ENCODE measurements around the gene CIDEB. TPM values are rescaled to one million over a fixed set of nuclear protein-coding genes. Genes with fewer than 3 reads are reported as not detected.

CIDEB gene
- total RNA-seq, 2 donors from 2014 or later, result 0.97 to 3.1 TPM

- H3K4me1 ChIP-seq (ENCODE audit: control insufficient read depth, insufficient read depth, low read length), result no peaks in the 10 kb centered on the region
- peaks cover 77% of the 10 kb centered on the region for H3K27me3 Mint-ChIP-seq (ENCODE audit: insufficient read depth)
- no peaks in the 10 kb centered on the region for H3K36me3 Mint-ChIP-seq (ENCODE audit: low read depth)
- no peak for TF ChIP-seq CTCF (conservative IDR thresholded peaks at IDR 0.05)
- H3K27ac Mint-ChIP-seq, result no peak overlapping the region
- no peaks in the 10 kb centered on the region for H3K9me3 ChIP-seq (ENCODE audit: control insufficient read depth, low read length)
- no peak overlapping the region for H3K4me3 Mint-ChIP-seq
- no peak overlapping the region for H3K4me3 ChIP-seq (ENCODE audit: low read length)
- H3K9me3 Mint-ChIP-seq, result no peaks in the 10 kb centered on the region
- H3K27me3 ChIP-seq (ENCODE audit: control insufficient read depth, insufficient read depth, low read length, poor library complexity, severe bottlenecking), result peaks cover 63% of the 10 kb centered on the region
- no peak overlapping the region for H3K27ac ChIP-seq (ENCODE audit: low read depth, low read length)
- H3K36me3 ChIP-seq (ENCODE audit: control insufficient read depth, insufficient read depth, low read length), result no peaks in the 10 kb centered on the region
- WGBS, 2 experiments (ENCODE audit: insufficient coverage in 1 of 2, insufficient read length in 1 of 2), result 92 to 100% methylated on average over 3 of the region's 5 CpGs
- peak; percentile 13 for DNase-seq
- H3K9ac ChIP-seq (ENCODE audit: extremely low read depth, low read length, poor library complexity, severe bottlenecking), result no peak overlapping the region
- no peaks in the 10 kb centered on the region for H3K4me1 Mint-ChIP-seq
Measured at GRCh38 chr14:24353559-24354481, 46.0 kb upstream of the CIDEB start.

- Histone ChIP-seq H3K36me3 (ENCODE audit: control insufficient read depth, insufficient read depth, low read length) (no peaks in the 10 kb centered on the region), H3K9ac (ENCODE audit: extremely low read depth, low read length, poor library complexity, severe bottlenecking) (no peak overlapping the region), H3K9me3 (ENCODE audit: control insufficient read depth, low read length) (no peaks in the 10 kb centered on the region), H3K4me3 (ENCODE audit: low read length) (no peak overlapping the region), H3K27ac (ENCODE audit: low read depth, low read length) (no peak overlapping the region), H3K4me1 (ENCODE audit: control insufficient read depth, insufficient read depth, low read length) (no peaks in the 10 kb centered on the region), H3K27me3 (ENCODE audit: control insufficient read depth, insufficient read depth, low read length, poor library complexity, severe bottlenecking) (peaks cover 63% of the 10 kb centered on the region)
- H3K27me3 Mint-ChIP-seq (ENCODE audit: insufficient read depth), result peaks cover 80% of the 10 kb centered on the region
- no peak overlapping the region for H3K4me3 Mint-ChIP-seq
- peak; percentile 38 for TF ChIP-seq CTCF (conservative IDR thresholded peaks at IDR 0.05)
- WGBS, 2 experiments (ENCODE audit: insufficient coverage in 1 of 2, insufficient read length in 1 of 2), result 4 to 39% methylated on average over 2 to 4 of the region's 4 CpGs
- H3K4me1 Mint-ChIP-seq, result no peaks in the 10 kb centered on the region
- H3K27ac Mint-ChIP-seq, result no peak overlapping the region
- H3K9me3 Mint-ChIP-seq, result no peaks in the 10 kb centered on the region
- peak; percentile 28 for DNase-seq
- H3K36me3 Mint-ChIP-seq (ENCODE audit: low read depth), result no peaks in the 10 kb centered on the region
Measured at GRCh38 chr14:24351517-24351916, 43.7 kb upstream of the CIDEB start.

GRCh38 chr14:24349742-24350141 is 42.0 kb upstream of the CIDEB start:
- no peak for DNase-seq
- no peak overlapping the region for H3K4me3 Mint-ChIP-seq
- H3K4me1 Mint-ChIP-seq, result no peaks in the 10 kb centered on the region
- no peak overlapping the region for H3K27ac Mint-ChIP-seq
- no peaks in the 10 kb centered on the region for H3K36me3 Mint-ChIP-seq (ENCODE audit: low read depth)
- Histone ChIP-seq H3K9me3 (ENCODE audit: control insufficient read depth, low read length) (no peaks in the 10 kb centered on the region), H3K4me3 (ENCODE audit: low read length) (no peak overlapping the region), H3K27me3 (ENCODE audit: control insufficient read depth, insufficient read depth, low read length, poor library complexity, severe bottlenecking) (peaks cover 71% of the 10 kb centered on the region), H3K27ac (ENCODE audit: low read depth, low read length) (no peak overlapping the region), H3K36me3 (ENCODE audit: control insufficient read depth, insufficient read depth, low read length) (no peaks in the 10 kb centered on the region), H3K9ac (ENCODE audit: extremely low read depth, low read length, poor library complexity, severe bottlenecking) (no peak overlapping the region), H3K4me1 (ENCODE audit: control insufficient read depth, insufficient read depth, low read length) (no peaks in the 10 kb centered on the region)
- 54 to 75% methylated on average over 3 to 5 of the region's 5 CpGs for WGBS, 2 experiments (ENCODE audit: insufficient coverage in 1 of 2, insufficient read length in 1 of 2)
- peaks cover 86% of the 10 kb centered on the region for H3K27me3 Mint-ChIP-seq (ENCODE audit: insufficient read depth)
- TF ChIP-seq CTCF (conservative IDR thresholded peaks at IDR 0.05), result no peak
- H3K9me3 Mint-ChIP-seq, result no peaks in the 10 kb centered on the region

Measured in endodermal cell (in vitro differentiated cells).